Right atrium auricular region (tissue), 2 donors: ENCODE data around the gene CDC34. TPM values are rescaled to one million over a fixed set of nuclear protein-coding genes. Genes with fewer than 3 reads are reported as not detected.
A peak's percentile ranks its signal among the peaks of the same experiment; 100 is the strongest.

Experiments used
- DNase-seq: peaks from one replicate; pipeline ENCODE4 v3.0.0-alpha.2; 2019; ENCODE audit warnings: low spot score
- H3K27ac ChIP-seq, 2 donors: fragments of 200-600 bp; sonication (generic); 1 replicate in 1 of 2; 2 replicates in 1 of 2; pipeline ENCODE4 v1.5.1; 2016 to 2019
- H3K27me3 ChIP-seq, 2 donors: fragments of 200-600 bp; sonication (generic); one replicate each; pipeline versions ENCODE4 v1.5.1 to v1.6.0; 2017 to 2019
- H3K36me3 ChIP-seq: fragments of 200-600 bp; sonication (generic); one replicate; pipeline ENCODE4 v1.5.1; 2016
- H3K4me1 ChIP-seq, 2 donors: fragments of 200-600 bp; sonication (generic); one replicate each; pipeline versions ENCODE4 v1.5.1 to v1.6.0; 2017 to 2019
- H3K4me3 ChIP-seq, 2 donors: fragments of 200-600 bp; sonication (generic); 1 replicate in 1 of 2; 2 replicates in 1 of 2; pipeline ENCODE4 v1.5.1; 2017 to 2019; ENCODE audit warnings: mild to moderate bottlenecking in 1 of 2, moderate library complexity in 1 of 2
- H3K9me3 ChIP-seq, 2 donors: fragments of 200-600 bp; sonication (generic); one replicate each; pipeline ENCODE4 v1.5.1; 2019
- total RNA-seq, 2 donors: library from RNA; depleted of rRNA; stranded (reverse); fragments of >200 nt; gene quantifications; one replicate each; pipeline ENCODE4 v1.1.0, GENCODE V29; 2016
- TF ChIP-seq, protein P1 (sequence below), 2 donors: fragments of 200-600 bp; sonication (generic); IDR thresholded peaks; one replicate each; pipeline ENCODE4 v1.5.1; 2019; ENCODE audit warnings: antibody characterized with exemption in 2 of 2

CDC34 gene
- total RNA-seq, 2 donors from 2014 or later, result 55.8 to 75.0 TPM

DNA sequence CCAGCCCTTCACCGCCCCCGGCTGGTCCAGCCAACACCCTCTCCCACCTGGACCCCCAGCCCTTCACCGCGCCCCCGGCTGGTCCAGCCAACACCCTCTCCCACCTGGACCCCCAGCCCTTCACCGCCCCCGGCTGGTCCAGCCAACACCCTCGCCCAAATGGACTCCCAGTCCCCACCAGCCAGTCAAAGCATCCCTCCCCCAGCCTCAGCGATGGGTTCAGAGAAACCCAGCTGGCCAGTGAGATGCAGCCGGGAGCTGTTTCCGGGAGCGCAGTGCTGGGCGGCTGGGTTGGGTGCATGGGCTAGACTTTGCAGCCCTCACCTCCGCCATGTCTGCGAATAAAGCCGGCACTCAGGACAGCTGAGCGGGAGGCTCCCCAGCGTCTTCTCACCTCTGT is 6.5 kb upstream of the CDC34 start:
- H3K27ac ChIP-seq, result no peak overlapping the region
- no peak for DNase-seq
- H3K4me3 ChIP-seq, result no peak overlapping the region
- H3K4me1 ChIP-seq, result no peaks in the 10 kb centered on the region
- TF ChIP-seq, protein P1, sequence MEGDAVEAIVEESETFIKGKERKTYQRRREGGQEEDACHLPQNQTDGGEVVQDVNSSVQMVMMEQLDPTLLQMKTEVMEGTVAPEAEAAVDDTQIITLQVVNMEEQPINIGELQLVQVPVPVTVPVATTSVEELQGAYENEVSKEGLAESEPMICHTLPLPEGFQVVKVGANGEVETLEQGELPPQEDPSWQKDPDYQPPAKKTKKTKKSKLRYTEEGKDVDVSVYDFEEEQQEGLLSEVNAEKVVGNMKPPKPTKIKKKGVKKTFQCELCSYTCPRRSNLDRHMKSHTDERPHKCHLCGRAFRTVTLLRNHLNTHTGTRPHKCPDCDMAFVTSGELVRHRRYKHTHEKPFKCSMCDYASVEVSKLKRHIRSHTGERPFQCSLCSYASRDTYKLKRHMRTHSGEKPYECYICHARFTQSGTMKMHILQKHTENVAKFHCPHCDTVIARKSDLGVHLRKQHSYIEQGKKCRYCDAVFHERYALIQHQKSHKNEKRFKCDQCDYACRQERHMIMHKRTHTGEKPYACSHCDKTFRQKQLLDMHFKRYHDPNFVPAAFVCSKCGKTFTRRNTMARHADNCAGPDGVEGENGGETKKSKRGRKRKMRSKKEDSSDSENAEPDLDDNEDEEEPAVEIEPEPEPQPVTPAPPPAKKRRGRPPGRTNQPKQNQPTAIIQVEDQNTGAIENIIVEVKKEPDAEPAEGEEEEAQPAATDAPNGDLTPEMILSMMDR (IDR thresholded peaks at IDR 0.05), result no peak
- no peaks in the 10 kb centered on the region for H3K9me3 ChIP-seq
- no peaks in the 10 kb centered on the region for H3K36me3 ChIP-seq
- H3K27me3 ChIP-seq, result no peaks in the 10 kb centered on the region

DNA sequence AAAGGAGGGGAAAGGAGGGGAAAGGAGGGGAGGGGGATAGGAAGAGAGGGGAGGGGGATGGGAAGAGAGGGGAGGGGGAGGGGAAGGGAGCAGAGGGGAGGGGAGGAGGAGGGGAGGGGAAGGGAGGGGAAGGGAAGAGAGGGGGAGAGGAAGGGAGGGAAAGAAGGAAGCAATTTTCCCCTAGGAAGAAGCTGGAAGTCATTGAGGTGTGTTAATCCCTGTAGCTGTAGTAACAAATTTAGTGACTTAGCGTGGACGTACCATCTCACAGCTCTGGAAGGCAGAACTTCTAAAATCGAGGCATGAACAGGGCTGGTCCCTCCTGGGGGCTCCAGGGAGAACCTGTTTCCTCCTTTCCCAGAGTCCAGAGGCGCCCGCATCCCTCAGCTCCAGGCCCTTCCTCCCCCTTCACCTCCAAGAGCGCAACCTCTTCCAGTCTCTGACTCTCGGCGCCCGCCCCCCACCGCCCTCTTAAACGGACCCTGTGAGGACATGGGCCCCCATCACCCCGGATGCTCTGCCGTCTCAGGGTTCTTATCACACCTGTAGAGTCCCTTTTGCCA is 5.6 kb upstream of the CDC34 start:
- Histone ChIP-seq H3K4me1 (peaks cover 0 to 4% of the 10 kb centered on the region in 2 donors), H3K27me3 (no peaks in the 10 kb centered on the region), H3K27ac (no peak overlapping the region), H3K9me3 (no peaks in the 10 kb centered on the region), H3K36me3 (no peaks in the 10 kb centered on the region), H3K4me3 (no peak overlapping the region)
- no peak for DNase-seq
- TF ChIP-seq, protein P1 (IDR thresholded peaks at IDR 0.05), result no peak

DNA sequence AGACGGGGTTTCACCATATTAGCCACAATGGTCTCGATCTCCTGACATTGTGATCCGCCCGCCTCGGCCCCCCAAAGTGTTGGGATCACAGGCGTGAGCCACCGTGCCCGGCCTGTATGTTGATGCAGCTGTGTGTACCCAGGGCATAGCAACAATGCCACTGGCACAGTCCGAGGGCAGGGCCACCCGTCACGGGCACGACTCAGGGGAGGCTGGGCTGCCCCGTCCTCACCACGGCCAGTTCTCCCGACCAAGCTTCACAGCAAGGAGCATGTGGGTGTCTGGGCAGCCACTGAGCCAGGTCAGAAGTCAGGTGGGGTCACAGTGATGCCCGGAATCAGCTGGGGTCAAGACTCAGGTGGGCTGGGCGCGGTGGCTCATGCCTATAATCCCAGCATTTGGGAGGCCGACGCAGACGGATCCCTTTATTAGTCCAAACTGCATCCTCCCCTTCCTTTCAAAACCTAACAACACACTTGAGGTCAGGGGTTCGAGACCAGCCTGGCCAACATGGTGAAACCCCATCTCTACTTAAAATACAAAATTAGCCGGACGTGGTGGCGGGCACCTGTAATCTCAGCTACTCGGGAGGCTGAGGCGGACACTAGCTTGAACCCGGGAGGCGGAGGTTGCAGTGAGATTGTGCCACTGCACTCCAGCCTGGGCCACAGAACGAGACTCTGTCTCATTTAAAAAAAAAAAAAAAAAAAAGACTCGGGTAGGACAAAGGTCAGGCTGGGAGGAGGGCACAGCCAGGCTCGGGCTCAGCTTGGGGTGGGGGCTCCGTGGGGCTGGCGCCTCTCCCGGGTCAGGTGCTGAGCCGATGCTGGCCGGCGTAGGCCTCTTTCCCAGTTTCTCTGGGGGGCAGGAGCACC is 1.2 kb upstream of the CDC34 start:
- Histone ChIP-seq H3K4me1 (peaks cover 0 to 29% of the 10 kb centered on the region in 2 donors), H3K27me3 (no peaks in the 10 kb centered on the region), H3K27ac (peak overlapping the region; percentile 95 to 97), H3K9me3 (no peaks in the 10 kb centered on the region), H3K4me3 (peak overlapping the region; percentile 97 to 99), H3K36me3 (peaks cover 1% of the 10 kb centered on the region)
- DNase-seq, result no peak
- TF ChIP-seq, protein P1 (IDR thresholded peaks at IDR 0.05), result no peak

DNA sequence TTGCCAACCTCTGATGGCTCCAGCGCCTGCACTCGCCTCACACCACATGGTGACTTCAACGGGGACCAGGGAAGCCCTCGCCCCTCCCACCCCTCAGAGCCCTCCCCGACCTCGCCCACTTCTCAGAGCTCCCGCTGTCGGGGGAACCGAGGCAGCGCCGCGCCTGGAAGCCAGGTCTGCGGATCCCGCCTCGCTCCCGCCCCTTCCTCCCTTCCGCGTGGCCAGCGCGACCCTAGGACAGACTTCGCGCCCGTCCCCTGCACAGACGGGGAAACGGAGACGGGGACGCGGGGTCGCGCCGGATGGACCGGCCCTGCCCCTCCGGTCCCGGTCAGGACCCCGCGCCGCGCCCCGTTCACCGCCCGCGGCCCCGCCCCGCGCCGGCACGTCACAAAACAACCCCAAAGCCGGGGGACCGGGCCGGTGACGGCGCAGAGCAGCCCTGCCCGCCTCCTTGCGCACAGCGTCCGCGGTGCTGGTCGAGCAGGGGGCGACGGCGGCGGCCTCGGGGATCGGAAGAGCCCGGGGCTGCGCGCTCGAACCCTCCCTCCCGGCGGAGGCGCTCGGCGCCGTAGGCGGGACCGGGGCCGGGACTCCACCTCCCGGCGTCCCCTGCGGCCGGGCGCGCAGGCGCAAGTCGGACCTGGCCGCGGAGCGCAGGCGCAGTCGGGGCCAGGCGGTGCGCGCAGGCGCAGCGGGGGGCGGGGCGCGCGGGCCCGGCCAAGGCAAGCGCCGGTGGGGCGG is 379 bp upstream of the CDC34 start:
- DNase-seq, result peak; percentile 75
- Histone ChIP-seq H3K27me3 (no peaks in the 10 kb centered on the region), H3K36me3 (peaks cover 9% of the 10 kb centered on the region), H3K4me3 (peak overlapping the region; percentile 97 to 99), H3K27ac (peak overlapping the region; percentile 95 to 97), H3K9me3 (no peaks in the 10 kb centered on the region), H3K4me1 (peaks cover 0 to 33% of the 10 kb centered on the region in 2 donors)
- TF ChIP-seq, protein P1 (IDR thresholded peaks at IDR 0.05), result no peak

DNA sequence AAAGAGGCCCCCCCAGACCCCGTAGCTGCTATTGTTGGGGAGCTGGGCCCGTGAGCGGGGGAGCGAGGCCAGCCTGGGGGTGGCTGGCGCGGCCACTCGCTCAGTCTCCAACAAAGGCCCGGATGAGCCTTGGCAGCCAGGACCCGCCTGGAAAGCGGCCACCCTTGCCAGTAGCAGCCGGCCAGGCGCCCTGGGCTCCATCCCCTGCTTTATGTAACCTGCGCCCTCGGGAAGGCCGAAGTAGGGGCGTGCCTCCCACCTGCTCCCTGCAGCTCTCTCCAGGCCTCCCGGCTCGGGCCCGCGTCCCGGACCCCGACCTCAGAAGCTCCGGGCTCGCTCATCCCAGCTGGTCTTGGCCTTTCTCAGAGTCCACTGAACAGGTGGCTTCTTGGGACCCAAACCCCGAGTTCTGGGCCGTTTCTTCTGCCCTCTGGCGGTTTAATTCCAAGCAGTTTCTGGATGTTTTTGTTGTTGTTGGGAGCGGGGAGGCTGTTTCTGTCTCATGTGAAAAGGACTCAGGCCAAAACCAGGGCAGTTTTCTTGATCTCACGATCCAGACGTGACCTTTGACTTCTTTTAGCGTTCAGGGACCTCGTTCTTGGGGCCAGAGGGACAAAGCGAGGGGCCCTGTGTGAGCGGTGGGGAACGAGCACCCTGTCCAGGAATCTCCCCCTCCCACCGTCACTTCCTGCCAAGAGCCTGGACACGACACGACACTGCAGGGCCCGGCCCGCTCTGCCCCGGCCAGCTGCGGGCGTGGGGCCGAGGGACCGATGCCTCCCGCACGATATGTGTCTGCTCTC is 1.2 kb downstream of the CDC34 start:
- Histone ChIP-seq H3K4me3 (peak overlapping the region; percentile 97 to 99), H3K27ac (peak overlapping the region; percentile 95), H3K27me3 (no peaks in the 10 kb centered on the region), H3K36me3 (peaks cover 23% of the 10 kb centered on the region), H3K9me3 (no peaks in the 10 kb centered on the region), H3K4me1 (peaks cover 0 to 33% of the 10 kb centered on the region in 2 donors)
- TF ChIP-seq, protein P1 (IDR thresholded peaks at IDR 0.05), result peak in 1 of 2 donors; percentile 59
- peak; percentile 83 for DNase-seq
